Daoy (cell line): ENCODE measurements around the gene HELZ2. TPM values are rescaled to one million over a fixed set of nuclear protein-coding genes. Genes with fewer than 3 reads are reported as not detected.

Experiments
- DNase-seq: peaks from one replicate; pipeline ENCODE4 v3.0.0-alpha.2; 2015; ENCODE audit warnings: low read depth
- total RNA-seq: library from RNA; depleted of rRNA; stranded (reverse); fragments of >200 nt; shearing (Covaris generic); gene quantifications from 2 replicates; pipeline ENCODE4 v1.2.3, GENCODE V29; 2014

Gene HELZ2
- total RNA-seq, 1 experiment from 2014 or later = 19.2 TPM

GRCh38 chr20:63553933-63554290 is 20.1 kb downstream of the HELZ2 start, which contains the start of gene FNDC11:
Gene FNDC11, plus strand, starts transcription at chr20:63554159. Its CDS starts 1,505 bp downstream, at chr20:63555664.
- no peak for DNase-seq

GRCh38 chr20:63553251-63553932 is 20.6 kb downstream of the HELZ2 start:
- DNase-seq = peak; percentile 85

- DNase-seq = no peak
These were observed 21.4 kb downstream of the HELZ2 start for GRCh38 chr20:63552481-63553249.

GRCh38 chr20:63551068-63551467 is 23.0 kb downstream of the HELZ2 start:
- DNase-seq = no peak

GRCh38 chr20:63549679-63550282 is 24.3 kb downstream of the HELZ2 start:
- no peak for DNase-seq

- DNase-seq = no peak
These were observed 25.0 kb downstream of the HELZ2 start for GRCh38 chr20:63549019-63549418.

GRCh38 chr20:63548542-63548941 is 25.5 kb downstream of the HELZ2 start:
- DNase-seq = no peak

- no peak for DNase-seq
These were observed 26.1 kb downstream of the HELZ2 start, which contains the start of gene SRMS for GRCh38 chr20:63547725-63548480. Gene SRMS, minus strand, starts transcription at chr20:63547749. Its CDS starts 286 bp downstream, at chr20:63547463.

GRCh38 chr20:63546956-63547724 is 26.9 kb downstream of the HELZ2 start:
- DNase-seq = no peak

GRCh38 chr20:63546256-63546955 is 27.6 kb downstream of the HELZ2 start:
- DNase-seq = no peak

GRCh38 chr20:63545814-63546213 is 28.2 kb downstream of the HELZ2 start:
- no peak for DNase-seq

GRCh38 chr20:63544958-63545516 is 29.0 kb downstream of the HELZ2 start:
- peak; percentile 69 for DNase-seq

GRCh38 chr20:63544241-63544957 is 29.6 kb downstream of the HELZ2 start:
- DNase-seq = no peak

- no peak for DNase-seq
These were observed 30.3 kb downstream of the HELZ2 start for GRCh38 chr20:63543733-63544132.

GRCh38 chr20:63543131-63543530 is 30.9 kb downstream of the HELZ2 start:
- DNase-seq = no peak

GRCh38 chr20:63542696-63543095 is 31.3 kb downstream of the HELZ2 start:
- no peak for DNase-seq

GRCh38 chr20:63542031-63542559 is 31.9 kb downstream of the HELZ2 start:
- no peak for DNase-seq

GRCh38 chr20:63541371-63541770 is 32.7 kb downstream of the HELZ2 start:
- no peak for DNase-seq
